SH-SY5Y (cell line): ENCODE results near the gene MUC5AC.

Experiments
- GATA2 ChIP-seq: IDR thresholded peaks from 2 replicates; pipeline ENCODE4 v1.6.1; 2011; ENCODE audit warnings: mild to moderate bottlenecking, low read depth, low read length
- GATA3 ChIP-seq: IDR thresholded peaks from 2 replicates; pipeline ENCODE4 v1.6.1; 2011; ENCODE audit warnings: low read depth, mild to moderate bottlenecking, low read length, moderate library complexity

- no peak for TF ChIP-seq GATA2
- no peak for TF ChIP-seq GATA3
Observed at GRCh38 chr11:1139441-1140083, 18.2 kb upstream of the MUC5AC start.
